Measurements from ENCODE around the gene CTNND1.

- TF ChIP-seq, protein P1, sequence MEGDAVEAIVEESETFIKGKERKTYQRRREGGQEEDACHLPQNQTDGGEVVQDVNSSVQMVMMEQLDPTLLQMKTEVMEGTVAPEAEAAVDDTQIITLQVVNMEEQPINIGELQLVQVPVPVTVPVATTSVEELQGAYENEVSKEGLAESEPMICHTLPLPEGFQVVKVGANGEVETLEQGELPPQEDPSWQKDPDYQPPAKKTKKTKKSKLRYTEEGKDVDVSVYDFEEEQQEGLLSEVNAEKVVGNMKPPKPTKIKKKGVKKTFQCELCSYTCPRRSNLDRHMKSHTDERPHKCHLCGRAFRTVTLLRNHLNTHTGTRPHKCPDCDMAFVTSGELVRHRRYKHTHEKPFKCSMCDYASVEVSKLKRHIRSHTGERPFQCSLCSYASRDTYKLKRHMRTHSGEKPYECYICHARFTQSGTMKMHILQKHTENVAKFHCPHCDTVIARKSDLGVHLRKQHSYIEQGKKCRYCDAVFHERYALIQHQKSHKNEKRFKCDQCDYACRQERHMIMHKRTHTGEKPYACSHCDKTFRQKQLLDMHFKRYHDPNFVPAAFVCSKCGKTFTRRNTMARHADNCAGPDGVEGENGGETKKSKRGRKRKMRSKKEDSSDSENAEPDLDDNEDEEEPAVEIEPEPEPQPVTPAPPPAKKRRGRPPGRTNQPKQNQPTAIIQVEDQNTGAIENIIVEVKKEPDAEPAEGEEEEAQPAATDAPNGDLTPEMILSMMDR (conservative IDR thresholded peaks at IDR 0.05; ENCODE audit: low read depth in 2 of 2), result no peak
- TF ChIP-seq POLR2AphosphoS5 (IDR thresholded peaks at IDR 0.05; ENCODE audit: low read depth) (no peak), EZH2 (IDR thresholded peaks at IDR 0.05; ENCODE audit: low read depth, unreplicated experiment) (no peak), CREB1 (CRISPR knock-in tag; IDR thresholded peaks at IDR 0.05; ENCODE audit: low read depth) (no peak), EZH2phosphoT487 (IDR thresholded peaks at IDR 0.05; ENCODE audit: unreplicated experiment) (no peak), NANOG (IDR thresholded peaks at IDR 0.05; ENCODE audit: borderline replicate concordance) (no peak)
- TF ChIP-seq, protein P2, sequence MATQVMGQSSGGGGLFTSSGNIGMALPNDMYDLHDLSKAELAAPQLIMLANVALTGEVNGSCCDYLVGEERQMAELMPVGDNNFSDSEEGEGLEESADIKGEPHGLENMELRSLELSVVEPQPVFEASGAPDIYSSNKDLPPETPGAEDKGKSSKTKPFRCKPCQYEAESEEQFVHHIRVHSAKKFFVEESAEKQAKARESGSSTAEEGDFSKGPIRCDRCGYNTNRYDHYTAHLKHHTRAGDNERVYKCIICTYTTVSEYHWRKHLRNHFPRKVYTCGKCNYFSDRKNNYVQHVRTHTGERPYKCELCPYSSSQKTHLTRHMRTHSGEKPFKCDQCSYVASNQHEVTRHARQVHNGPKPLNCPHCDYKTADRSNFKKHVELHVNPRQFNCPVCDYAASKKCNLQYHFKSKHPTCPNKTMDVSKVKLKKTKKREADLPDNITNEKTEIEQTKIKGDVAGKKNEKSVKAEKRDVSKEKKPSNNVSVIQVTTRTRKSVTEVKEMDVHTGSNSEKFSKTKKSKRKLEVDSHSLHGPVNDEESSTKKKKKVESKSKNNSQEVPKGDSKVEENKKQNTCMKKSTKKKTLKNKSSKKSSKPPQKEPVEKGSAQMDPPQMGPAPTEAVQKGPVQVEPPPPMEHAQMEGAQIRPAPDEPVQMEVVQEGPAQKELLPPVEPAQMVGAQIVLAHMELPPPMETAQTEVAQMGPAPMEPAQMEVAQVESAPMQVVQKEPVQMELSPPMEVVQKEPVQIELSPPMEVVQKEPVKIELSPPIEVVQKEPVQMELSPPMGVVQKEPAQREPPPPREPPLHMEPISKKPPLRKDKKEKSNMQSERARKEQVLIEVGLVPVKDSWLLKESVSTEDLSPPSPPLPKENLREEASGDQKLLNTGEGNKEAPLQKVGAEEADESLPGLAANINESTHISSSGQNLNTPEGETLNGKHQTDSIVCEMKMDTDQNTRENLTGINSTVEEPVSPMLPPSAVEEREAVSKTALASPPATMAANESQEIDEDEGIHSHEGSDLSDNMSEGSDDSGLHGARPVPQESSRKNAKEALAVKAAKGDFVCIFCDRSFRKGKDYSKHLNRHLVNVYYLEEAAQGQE (IDR thresholded peaks at IDR 0.05; ENCODE audit: unreplicated experiment), result no peak
Observed at GRCh38 chr11:57776577-57777210, 15.1 kb downstream of the CTNND1 start.

Measured in GM23338 (cell line).